ENCODE data around the gene CH25H.

DNA sequence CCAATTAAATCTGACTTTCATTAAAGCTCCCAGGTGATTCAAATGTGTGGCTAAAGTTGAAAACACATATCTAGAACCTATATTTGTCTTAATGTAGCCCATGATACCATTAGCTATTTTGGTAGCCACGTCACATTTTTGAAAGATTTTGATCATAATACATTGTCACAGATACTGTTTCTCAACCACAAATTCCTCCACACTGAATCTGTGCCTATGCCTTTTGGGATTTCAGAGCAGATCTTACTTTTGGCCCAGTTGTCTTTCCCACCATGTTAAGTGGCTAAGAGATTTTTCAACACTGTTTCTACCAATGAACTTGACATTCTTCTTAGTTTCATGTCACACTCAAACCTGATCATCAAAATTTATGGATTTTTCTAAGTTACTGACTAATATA is 47.4 kb downstream of the CH25H start:
- TF ChIP-seq POLR2A (IDR thresholded peaks at IDR 0.05) = no peak
- no peak for TF ChIP-seq CTCF (IDR thresholded peaks at IDR 0.05)
